Measurements from ENCODE around the gene ERG. TPM values are rescaled to one million over a fixed set of nuclear protein-coding genes. Genes with fewer than 3 reads are reported as not detected.

ERG gene
- total and polyA plus RNA-seq, 2 of the 8 experiments (the other 6 are each of a cell fraction or from before 2014, with no cell fraction given): 1.0 to 3.0 TPM

DNA sequence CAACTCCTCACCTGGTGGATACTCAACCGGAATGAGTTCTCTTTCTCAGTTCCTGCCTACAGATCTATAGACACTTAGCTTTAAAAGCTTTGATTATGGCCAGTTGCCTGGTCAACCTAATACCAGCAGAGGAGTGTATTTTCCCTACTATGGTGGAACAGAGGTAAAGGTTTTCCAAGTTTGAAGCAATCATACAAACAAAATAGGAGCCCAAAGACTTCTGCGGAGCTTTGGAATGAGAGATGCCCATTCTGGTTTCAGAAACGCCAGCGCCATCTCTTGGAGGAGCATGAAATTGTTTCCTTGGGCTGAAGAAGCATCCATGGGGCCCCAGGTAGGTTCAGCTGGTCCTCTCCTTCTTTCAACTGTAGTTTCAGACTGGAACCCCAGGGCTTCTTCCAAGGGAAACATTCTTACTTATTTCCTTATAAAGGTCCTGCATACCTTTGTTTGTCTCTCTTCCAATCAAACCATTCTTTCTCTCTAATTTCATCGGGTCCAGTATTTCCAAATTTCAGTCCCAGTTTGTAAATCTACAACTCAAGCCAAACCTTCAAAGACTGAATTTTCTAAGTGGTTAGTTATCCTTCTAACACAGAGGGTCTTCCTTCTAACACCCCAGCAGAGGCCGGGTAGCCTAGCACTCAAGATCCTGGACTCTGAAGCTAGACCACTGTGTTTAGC lies 145.6 kb downstream of the ERG start:
- no peak overlapping the region for H4K91ac ChIP-seq (replicated peaks; ENCODE audit: insufficient read length, low read length)
- FAIRE-seq: peak; percentile 32
- H3K4me1 ChIP-seq (replicated peaks in 1 of 4; ENCODE audit: control insufficient read depth in 3 of 4, insufficient read depth in 4 of 4, low read length in 3 of 4): peaks cover 0 to 11% (median 4%) of the 10 kb centered on the region in 4 experiments; a peak in 3 of 7 replicates
- H3K9me3 ChIP-seq (ENCODE audit: insufficient read depth in 2 of 2, low read depth in 1 of 2, low read length in 1 of 2): no peaks in the 10 kb centered on the region
- 49% methylated on average over 6 of the region's 6 CpGs; no CpG with 5 or more reads in 1 of the 2 experiments for WGBS, 2 experiments (ENCODE audit: extremely low coverage in 1 of 2, insufficient coverage in 1 of 2, insufficient read length in 1 of 2, insufficient replicate concordance in 2 of 2, low coverage in 1 of 2, low lambda C conversion rate in 2 of 2, missing lambda C conversion rate in 1 of 2)
- no peak for TF ChIP-seq SAP30 (IDR thresholded peaks at IDR 0.05; ENCODE audit: insufficient read depth, insufficient replicate concordance, low read length)
- peak; percentile 91 to 92 for TF ChIP-seq RAD21 (IDR thresholded peaks at IDR 0.05 in 1 of 2, conservative IDR thresholded peaks at IDR 0.05 in 1 of 2; ENCODE audit: low read depth in 2 of 2, low read length in 2 of 2)
- TF ChIP-seq, protein P1, sequence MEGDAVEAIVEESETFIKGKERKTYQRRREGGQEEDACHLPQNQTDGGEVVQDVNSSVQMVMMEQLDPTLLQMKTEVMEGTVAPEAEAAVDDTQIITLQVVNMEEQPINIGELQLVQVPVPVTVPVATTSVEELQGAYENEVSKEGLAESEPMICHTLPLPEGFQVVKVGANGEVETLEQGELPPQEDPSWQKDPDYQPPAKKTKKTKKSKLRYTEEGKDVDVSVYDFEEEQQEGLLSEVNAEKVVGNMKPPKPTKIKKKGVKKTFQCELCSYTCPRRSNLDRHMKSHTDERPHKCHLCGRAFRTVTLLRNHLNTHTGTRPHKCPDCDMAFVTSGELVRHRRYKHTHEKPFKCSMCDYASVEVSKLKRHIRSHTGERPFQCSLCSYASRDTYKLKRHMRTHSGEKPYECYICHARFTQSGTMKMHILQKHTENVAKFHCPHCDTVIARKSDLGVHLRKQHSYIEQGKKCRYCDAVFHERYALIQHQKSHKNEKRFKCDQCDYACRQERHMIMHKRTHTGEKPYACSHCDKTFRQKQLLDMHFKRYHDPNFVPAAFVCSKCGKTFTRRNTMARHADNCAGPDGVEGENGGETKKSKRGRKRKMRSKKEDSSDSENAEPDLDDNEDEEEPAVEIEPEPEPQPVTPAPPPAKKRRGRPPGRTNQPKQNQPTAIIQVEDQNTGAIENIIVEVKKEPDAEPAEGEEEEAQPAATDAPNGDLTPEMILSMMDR (IDR thresholded peaks at IDR 0.05; ENCODE audit: control extremely low read depth in 1 of 3, insufficient read depth in 1 of 3, low read depth in 1 of 3, low read length in 3 of 3): peak; percentile 60 to 84 (median 79)
- H3K79me1 ChIP-seq (ENCODE audit: low read depth, low read length): no peaks in the 10 kb centered on the region
- H3K23ac ChIP-seq (ENCODE audit: insufficient read length): no peak overlapping the region
- no peak overlapping the region for H4K8ac ChIP-seq (ENCODE audit: extremely low read depth, insufficient read depth, low read length)
- no peak overlapping the region for H2AFZ ChIP-seq (ENCODE audit: low read length)
- no peak overlapping the region for H4K5ac ChIP-seq (ENCODE audit: insufficient read length, low read depth, low read length)
- H2BK5ac ChIP-seq (ENCODE audit: low read depth, low read length): no peak overlapping the region
- no peaks in the 10 kb centered on the region for H3K23me2 ChIP-seq (ENCODE audit: low read depth, low read length)
- H2BK12ac ChIP-seq (ENCODE audit: low read depth, low read length): no peak overlapping the region
- H2BK20ac ChIP-seq (ENCODE audit: low read length): no peak overlapping the region
- no peak overlapping the region for H3K56ac ChIP-seq (replicated peaks; ENCODE audit: insufficient read length, low read depth, low read length)
- H3K27me3 ChIP-seq (replicated peaks in 1 of 4; ENCODE audit: control insufficient read depth in 3 of 4, extremely low read depth in 1 of 4, insufficient read depth in 3 of 4, low read length in 3 of 4): peaks cover 0 to 4% (median 0%) of the 10 kb centered on the region in 4 experiments; a peak in 3 of 7 replicates
- no peaks in the 10 kb centered on the region for H3K36me3 ChIP-seq (ENCODE audit: control insufficient read depth in 2 of 4, insufficient read depth in 4 of 4, low read length in 3 of 4)
- no peak overlapping the region for H2AK5ac ChIP-seq (ENCODE audit: low read depth, low read length)
- no peak overlapping the region for H3K4ac ChIP-seq (replicated peaks; ENCODE audit: insufficient read length, low read depth, low read length)
- no peak overlapping the region for H2BK120ac ChIP-seq (replicated peaks; ENCODE audit: low read depth, low read length)
- H3K27ac ChIP-seq (ENCODE audit: low read depth, low read length): no peak overlapping the region
- POLR2A ChIA-PET (ENCODE audit: partially characterized antibody): interaction anchor here (0.7 to 1.0 kb wide), 2 partner anchors 118 to 182 kb away, joined by 4 to 7 read pairs; no protein-coding TSS in a partner anchor
- CTCF ChIA-PET (ENCODE audit: partially characterized antibody): interaction anchor here (0.6 to 9.0 kb wide), 47 partner anchors 10 to 654 kb away, joined by 3 to 366 read pairs (median 4); no protein-coding TSS in a partner anchor
- no peak overlapping the region for H3K18ac ChIP-seq (ENCODE audit: extremely low read depth, low read length)
- peak in 1 of 2 experiments; percentile 84 for DNase-seq (ENCODE audit: low read depth in 1 of 2, low spot score in 2 of 2)
- H3K4me3 ChIP-seq (ENCODE audit: extremely low read depth in 1 of 4, insufficient read depth in 2 of 4, low read depth in 3 of 4, low read length in 4 of 4): no peak overlapping the region
- H3K9ac ChIP-seq (replicated peaks in 1 of 4; ENCODE audit: extremely low read depth in 1 of 4, low read depth in 3 of 4, low read length in 3 of 4): no peak overlapping the region
- H3K14ac ChIP-seq (ENCODE audit: insufficient read length): no peak overlapping the region
- H3K4me2 ChIP-seq (ENCODE audit: insufficient read depth in 1 of 2, low read depth in 2 of 2, low read length in 2 of 2): no peak overlapping the region
- H4K20me1 ChIP-seq (replicated peaks in 1 of 2; ENCODE audit: control insufficient read depth in 1 of 2, insufficient read depth in 2 of 2, low read length in 2 of 2): no peaks in the 10 kb centered on the region
- 0 out of 2 replicates have a peak overlapping the region, but pooled peaks have one; percentile 9 for H2BK15ac ChIP-seq (ENCODE audit: low read length)
- H3K79me2 ChIP-seq (ENCODE audit: control insufficient read depth in 1 of 2, insufficient read depth in 2 of 2, low read length in 2 of 2): no peaks in the 10 kb centered on the region

Measured in H1 (cell line).